ENCODE measurements around the gene ACSL1.

Gene ACSL1

DNA sequence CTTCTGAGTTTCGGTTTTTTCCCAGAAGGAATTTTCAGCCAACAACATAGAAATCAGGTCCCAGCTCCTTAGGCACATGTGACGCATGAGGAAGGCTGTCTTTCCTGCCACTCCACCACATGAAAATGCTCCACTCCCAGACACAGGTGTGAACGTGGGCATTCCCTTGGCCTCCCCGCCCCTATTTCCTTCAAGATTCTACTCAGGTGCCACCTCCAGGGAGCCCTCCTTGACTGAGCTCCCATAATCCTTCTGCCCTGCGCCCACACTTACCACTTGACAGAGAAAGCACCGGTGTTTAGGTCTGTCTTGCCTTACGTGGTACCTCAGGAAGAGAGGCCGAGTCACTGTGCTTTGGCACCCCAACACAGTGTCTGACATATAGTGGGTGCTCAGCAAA is 47.4 kb downstream of the ACSL1 start:
- FAIRE-seq (no peak), DNase-seq (ENCODE audit: insufficient read length, low spot score) (no peak)
- TF ChIP-seq POLR2A (IDR thresholded peaks at IDR 0.05; ENCODE audit: low read depth, low read length) = no peak

DNA sequence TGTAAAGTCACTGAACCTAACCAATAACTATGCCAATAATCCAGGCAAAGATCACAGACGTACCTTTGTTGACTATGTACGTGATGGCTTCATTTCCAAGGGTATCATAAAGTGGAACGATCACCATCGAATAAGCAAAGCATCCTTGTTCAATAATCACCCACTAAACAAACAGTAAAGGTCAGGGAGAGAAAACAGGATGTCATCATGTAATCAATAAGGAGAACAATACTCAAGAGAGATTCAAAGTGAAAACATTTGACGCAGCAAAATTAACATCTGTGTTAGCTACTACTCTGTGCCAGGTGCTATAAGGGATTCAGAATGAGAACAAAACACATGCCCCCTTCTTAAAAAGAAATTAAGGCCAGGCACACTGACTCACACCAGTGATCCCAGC is 48.9 kb downstream of the ACSL1 start:
- TF ChIP-seq POLR2A (IDR thresholded peaks at IDR 0.05; ENCODE audit: low read depth, low read length) = no peak
- FAIRE-seq = no peak

DNA sequence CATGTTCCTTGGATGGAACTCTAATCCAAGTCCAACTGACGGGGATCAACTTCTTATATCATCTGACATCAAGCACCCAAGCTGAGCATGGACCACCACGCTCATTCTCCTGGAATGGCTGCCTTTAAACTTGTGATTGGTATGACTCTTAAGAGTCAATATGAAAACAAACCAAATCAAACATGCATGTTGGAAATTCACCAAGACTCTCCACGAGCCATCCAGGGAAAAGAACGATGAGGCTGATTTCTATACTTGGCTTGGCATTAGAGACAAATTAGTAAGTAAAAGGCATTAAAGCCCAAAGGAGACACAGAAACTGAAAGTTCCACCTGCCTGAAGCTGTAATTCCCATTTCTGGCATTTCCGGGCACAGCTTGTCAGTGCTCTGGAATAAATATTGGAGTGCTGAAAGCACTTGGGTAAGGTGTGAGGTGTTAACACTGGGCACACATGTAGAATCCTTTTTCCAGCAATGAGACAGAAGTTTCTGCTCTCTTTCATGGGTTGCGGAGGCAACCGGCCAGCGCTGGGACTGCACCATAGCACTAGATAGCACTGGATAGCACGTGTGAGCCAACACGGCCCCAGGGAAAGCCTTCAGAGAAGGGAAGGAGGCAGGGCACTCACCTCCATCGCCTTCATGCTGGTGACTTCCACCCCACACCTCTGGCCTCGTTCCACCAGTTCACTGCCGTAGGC is 49.8 kb downstream of the ACSL1 start:
- no peak for FAIRE-seq
- TF ChIP-seq POLR2A (IDR thresholded peaks at IDR 0.05; ENCODE audit: low read depth, low read length) = no peak

More for the DNA sequence above, 48.9 kb downstream of the ACSL1 start:
- DNase-seq (ENCODE audit: insufficient read length, low spot score) = no peak

DNA sequence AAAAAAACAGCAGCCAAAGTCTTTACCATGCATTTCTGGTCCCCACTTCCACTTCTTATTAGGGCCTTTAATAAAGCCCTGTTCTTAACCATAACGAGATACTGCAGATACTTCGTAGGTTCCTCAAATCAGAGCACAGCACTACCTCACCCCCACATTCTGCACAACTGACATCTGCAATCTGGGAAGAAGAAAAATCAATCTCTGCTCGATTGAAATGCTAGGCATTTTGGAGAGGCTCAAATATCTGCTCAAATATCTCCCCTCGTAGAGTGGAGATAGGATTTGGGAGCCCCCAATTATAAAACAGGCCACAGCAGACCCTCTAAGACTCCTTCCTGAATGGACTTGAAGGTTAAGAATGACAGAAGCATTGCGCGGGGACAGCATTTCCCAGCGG is 51.6 kb downstream of the ACSL1 start:
- FAIRE-seq = no peak
- no peak for TF ChIP-seq POLR2A (IDR thresholded peaks at IDR 0.05; ENCODE audit: low read depth, low read length)
- DNase-seq (ENCODE audit: insufficient read length, low spot score) = no peak

More for the DNA sequence above, 49.8 kb downstream of the ACSL1 start:
- DNase-seq (ENCODE audit: insufficient read length, low spot score) = no peak

DNA sequence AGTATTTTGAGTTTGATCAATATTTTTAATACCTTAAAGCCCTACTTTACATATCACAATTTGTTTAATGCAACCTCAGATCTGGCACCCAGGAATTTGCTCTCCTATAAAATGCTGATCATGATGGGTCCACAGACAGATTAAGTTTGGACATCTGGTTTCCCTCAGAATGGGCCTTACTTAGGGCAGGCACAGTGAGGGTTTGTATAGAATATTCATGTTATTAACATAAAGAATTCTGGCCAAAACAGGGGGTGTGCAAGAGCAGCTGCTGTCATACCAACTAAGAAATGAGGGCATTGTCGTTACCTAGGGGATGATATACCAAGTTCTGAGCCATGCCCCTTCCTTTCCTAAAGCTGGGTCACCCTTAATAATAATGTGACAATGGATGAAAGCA is 54.4 kb downstream of the ACSL1 start:
- FAIRE-seq (no peak), DNase-seq (ENCODE audit: insufficient read length, low spot score) (no peak)
- no peak for TF ChIP-seq POLR2A (IDR thresholded peaks at IDR 0.05; ENCODE audit: low read depth, low read length)

DNA sequence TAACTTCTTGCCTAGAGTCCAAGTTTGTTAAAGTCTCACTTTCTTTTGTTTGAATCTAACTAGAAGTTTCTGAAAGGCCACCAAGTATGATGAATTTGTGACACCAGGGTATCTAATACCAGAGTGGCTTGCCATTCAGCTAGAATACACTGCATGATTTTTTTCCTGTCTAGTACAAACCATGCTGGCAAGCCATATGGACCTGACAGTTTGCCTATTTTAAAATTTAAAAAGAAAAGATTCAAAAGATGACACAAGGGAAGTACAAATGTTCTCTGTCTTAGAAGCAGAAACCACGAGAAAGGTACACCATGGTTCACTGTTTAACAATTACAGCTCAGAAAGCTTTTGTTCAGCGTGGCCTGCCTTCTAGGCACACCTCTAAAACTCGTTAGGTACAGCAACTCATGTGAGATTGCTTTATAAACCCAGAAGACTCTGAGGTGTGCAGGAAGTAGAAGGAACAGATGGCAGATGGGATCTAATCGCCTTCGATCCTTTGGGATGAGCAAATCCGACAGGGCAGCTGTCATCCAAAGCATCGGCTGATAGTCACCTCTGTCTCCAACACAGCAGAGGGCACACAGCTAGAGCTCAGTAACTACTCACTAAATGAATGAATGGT is 56.5 kb downstream of the ACSL1 start:
- FAIRE-seq (no peak), DNase-seq (ENCODE audit: insufficient read length, low spot score) (no peak)
- TF ChIP-seq POLR2A (IDR thresholded peaks at IDR 0.05; ENCODE audit: low read depth, low read length) = no peak

DNA sequence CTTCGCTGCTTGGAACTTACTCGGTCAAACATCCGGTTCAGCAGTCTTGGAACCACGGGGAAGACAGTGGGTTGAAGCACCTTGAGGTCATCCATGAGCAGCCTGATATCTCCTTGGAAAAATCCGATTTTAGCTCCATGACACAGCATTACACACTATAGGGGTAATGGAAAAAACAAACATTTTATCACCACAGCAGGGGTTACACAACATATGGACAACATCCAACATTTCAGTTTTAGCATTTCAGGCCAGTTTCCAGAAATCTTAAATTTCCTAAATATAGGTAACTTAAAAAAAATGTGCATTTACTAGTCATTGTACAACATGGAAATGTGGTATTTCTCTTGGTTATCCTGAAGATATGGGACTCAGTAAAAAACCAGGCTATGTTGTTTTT is 57.5 kb downstream of the ACSL1 start:
- TF ChIP-seq POLR2A (IDR thresholded peaks at IDR 0.05; ENCODE audit: low read depth, low read length) = no peak
- DNase-seq (ENCODE audit: insufficient read length, low spot score) (no peak), FAIRE-seq (no peak)

DNA sequence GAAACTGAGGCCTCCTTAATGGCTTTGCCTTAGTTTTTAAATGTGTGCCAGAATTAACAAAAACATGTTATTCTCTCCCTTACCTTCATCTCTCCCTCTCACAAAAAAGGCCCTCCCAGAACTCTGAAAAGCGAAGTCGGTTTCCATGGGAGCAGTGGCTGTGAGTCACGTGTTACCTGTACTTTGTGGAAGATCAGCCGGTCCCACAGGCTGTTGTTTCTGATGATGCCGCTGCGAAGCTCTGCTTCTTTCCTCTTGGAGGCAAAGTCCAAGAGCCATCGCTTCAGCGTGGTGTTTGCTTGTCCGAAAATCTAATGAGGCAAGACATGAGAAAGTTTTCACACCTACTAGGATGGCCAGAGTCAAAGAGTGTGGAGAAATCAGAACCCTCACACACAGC is 59.3 kb downstream of the ACSL1 start:
- FAIRE-seq (no peak), DNase-seq (ENCODE audit: insufficient read length, low spot score) (no peak)
- no peak for TF ChIP-seq POLR2A (IDR thresholded peaks at IDR 0.05; ENCODE audit: low read depth, low read length)

DNA sequence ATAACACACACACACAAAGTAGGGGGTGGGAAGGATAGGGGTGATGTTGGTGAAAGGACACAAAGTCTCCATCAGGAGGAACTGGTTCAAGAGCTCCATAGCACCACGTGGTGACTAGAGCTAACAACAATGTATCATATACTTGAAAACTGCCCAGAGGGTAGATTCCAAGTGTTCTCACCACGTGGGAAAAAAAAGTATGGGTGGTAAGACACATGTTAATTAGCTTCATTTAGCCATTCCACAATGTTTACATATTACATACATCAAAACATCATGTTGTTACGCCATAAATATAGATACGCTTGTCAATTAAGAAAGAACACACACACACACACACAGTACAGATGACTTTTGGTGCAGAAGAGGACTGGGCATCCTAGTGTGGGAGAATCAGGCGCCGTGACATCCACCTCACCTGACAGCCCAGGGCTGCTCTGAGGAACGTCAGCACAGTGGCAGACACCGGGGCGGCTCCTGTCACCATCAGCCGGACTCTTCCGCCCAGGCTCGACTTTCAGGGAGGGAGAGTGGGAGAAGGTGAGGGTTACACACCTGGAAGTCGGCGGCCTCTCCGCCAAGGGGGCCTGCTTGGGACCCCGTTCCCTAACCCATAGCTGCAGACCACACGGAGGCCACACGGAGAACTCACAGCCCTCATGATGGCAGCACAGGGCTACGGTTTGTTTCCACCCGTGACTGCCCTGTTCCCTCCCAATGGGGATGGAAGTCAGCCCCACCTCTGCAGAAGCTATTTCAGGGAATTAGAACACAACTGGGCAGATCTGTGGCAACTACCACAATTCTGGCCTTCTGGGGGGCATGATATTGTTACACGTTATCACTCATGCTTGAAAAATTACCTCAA is 60.1 kb downstream of the ACSL1 start:
- DNase-seq (ENCODE audit: insufficient read length, low spot score) (no peak), FAIRE-seq (no peak)
- no peak for TF ChIP-seq POLR2A (IDR thresholded peaks at IDR 0.05; ENCODE audit: low read depth, low read length)

DNA sequence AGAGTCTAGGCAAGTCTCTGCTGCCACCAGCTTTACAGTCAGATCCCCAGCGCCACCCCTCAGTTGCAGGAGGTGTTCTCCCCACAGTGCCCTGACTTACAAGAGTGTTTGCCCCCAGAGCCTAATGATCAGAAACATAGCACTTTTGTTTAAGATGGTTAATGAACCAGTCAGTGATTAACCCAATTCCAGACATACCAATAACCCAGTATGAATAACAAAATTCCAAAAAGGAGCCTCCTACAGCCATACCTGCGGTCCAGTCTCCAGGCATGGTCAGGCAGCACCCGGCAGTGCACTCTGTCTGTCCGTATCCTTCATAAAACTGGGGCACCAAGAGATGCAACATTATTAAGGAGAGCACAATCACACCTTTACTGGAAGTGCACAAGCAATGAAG is 61.2 kb downstream of the ACSL1 start:
- no peak for DNase-seq (ENCODE audit: insufficient read length, low spot score)
- no peak for FAIRE-seq

DNA sequence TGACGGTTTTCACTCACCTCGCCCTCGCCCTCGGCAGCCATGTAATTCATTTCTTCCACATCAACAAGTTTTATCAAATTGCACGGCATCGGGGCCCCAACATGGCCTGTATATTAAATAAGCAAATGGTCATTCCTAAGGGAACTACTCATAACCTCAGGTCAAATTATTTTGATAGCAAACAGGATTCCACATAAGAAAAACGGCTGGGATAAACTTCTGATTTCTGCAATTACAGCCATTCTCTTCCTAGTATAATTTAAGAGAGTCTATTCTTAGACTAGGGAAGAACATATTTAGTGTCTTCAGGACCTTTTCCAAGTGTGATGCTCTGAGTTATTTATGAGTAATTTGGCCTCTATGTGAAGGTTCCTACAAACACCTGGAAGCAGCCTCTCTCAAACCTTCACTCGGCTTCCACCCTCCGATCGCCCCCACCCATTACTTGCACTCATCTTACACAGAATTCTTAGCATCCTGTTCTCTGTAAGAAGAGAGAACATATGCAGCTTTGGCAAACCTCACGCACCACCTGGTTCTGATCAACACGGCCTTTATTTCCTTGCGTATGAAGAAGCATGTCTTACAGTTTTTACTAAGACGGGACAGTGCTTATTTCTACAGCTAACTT is 62.5 kb downstream of the ACSL1 start:
- TF ChIP-seq POLR2A (IDR thresholded peaks at IDR 0.05; ENCODE audit: low read depth, low read length) = no peak
- FAIRE-seq (no peak), DNase-seq (ENCODE audit: insufficient read length, low spot score) (no peak)

More for the DNA sequence above, 61.2 kb downstream of the ACSL1 start:
- TF ChIP-seq POLR2A (IDR thresholded peaks at IDR 0.05; ENCODE audit: low read depth, low read length) = no peak

DNA sequence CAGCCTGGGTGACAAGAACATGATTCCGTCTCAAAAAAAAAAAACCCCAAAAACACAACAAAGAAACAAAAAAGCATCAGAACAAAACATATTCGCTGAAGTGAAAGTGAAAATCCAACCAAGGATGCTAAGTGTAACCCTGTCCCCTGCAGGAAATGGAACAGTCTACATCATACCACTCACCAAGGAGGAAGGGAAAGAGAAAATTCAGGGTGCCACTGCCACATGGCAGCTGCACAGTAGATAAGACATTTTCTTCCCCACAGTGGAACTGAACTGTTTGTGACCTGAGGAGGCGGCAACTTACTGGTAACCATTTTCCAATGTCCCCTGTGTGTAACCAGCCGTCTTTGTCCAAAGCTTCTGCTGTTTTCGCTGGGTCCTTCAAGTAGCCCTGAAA is 63.7 kb downstream of the ACSL1 start:
- no peak for TF ChIP-seq POLR2A (IDR thresholded peaks at IDR 0.05; ENCODE audit: low read depth, low read length)
- FAIRE-seq (no peak), DNase-seq (ENCODE audit: insufficient read length, low spot score) (no peak)

DNA sequence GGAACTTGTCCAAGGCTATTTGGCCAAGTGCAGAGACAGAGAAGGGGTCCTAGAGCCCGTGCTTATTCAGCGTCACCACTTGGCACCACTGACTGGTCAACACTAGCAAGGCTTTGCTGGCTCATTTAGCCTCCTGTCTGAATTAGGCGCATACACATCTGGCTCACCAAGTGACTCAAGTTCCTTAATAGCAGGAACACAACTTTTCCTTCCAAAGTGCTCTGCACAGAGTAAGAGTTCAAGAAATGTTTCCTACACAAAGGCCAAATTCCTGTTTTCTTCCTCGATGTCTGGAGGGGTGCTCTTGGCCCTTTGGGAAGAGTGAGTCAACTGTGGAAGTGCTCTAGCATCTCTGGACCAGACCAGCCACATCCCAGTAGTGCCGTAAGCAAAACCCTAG is 65.1 kb downstream of the ACSL1 start:
- DNase-seq (ENCODE audit: insufficient read length, low spot score) (no peak), FAIRE-seq (no peak)
- TF ChIP-seq POLR2A (IDR thresholded peaks at IDR 0.05; ENCODE audit: low read depth, low read length) = no peak

DNA sequence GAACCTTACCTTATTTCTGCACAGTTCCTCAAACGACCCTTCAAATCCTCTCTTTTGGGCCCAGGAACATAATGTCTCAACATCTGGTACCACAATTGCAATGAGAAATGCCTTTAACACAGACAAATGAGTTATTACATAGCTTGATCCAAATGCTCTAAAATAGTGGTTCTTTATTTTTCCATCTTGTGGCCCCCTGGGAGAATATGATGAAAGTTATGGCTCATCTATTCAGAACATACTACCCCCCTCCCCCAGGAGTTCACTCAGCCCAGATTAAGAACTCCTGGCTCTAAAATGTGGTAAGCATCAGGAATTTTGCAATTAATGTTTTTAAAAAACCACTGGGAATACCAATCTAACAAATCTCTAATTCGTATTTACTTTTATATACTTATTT is 68.0 kb downstream of the ACSL1 start:
- FAIRE-seq = no peak
- TF ChIP-seq POLR2A (IDR thresholded peaks at IDR 0.05; ENCODE audit: low read depth, low read length) = no peak
- DNase-seq (ENCODE audit: insufficient read length, low spot score) = no peak
